Stimulated activated CD4-positive, alpha-beta T cell treated with anti-CD3 and anti-CD28 coated beads, Interleukin-15, amount 100 ng/mL, for 24 hours (primary cell): ENCODE results near the gene RBFOX2.

Experiments
- DNase-seq: peaks from one replicate; pipeline ENCODE4 v3.0.0-alpha.2; 2020

RBFOX2 gene

GRCh38 chr22:35893698-35894097 lies 134.9 kb downstream of the RBFOX2 start:
- DNase-seq, result no peak

DNA sequence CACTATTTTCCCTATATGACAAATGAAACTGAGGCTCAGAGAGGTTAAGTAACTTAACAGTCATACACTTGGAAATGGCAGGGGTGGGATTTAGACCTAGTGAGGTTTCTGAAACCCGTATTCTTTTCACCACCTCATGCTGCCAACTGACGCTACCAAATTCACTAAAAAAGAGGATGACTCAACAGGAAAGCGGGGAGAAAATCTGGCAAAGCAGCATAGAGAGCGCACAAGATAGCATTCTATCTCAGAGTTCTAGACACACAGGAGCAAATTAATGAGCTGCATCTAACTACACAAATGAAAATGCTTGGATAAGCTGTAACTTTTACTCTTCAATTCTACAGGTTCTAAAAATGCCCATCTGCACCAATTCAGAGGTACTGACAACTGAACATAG lies 136.4 kb downstream of the RBFOX2 start:
- DNase-seq, result no peak

DNA sequence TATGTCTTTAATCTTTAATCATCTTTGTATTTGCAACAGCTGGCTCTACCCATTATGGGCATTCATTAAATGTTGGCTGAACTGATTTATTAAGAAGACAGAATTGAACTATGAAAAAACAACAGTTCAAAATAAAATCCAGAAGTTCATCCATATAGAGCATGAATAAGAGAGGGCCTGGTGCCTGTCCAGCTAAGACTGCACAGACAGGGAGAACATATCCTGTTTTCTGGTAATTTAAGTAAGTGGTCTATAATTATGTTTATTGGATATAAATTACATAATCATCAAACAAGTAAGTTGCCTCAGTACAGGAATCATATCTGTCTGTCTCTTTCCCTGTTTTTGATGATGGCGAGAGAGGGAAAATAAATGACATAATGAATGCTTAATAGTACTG lies 137.2 kb downstream of the RBFOX2 start:
- no peak for DNase-seq

DNA sequence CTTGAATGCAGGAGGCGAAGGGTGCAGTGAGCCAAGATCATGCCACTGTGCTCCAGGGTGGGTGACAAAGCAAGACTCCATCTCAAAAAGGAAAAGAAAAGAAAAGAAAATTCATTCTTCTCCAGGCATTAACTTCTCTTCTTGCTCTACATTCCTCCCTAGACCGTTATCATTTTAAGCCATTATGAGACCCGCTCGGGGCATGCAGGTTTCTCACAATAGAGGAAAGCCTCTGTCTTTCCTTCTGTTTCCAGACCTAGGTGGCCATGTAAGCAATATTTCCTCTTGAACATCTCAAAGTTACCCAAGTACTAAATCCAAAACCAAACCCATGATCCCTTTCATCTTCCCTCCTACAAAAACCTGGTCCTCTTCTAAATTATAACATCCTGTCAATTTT lies 139.6 kb downstream of the RBFOX2 start:
- no peak for DNase-seq

- DNase-seq, result no peak
Observed at GRCh38 chr22:35888181-35888870, 140.3 kb downstream of the RBFOX2 start.

GRCh38 chr22:35887296-35887875 lies 141.2 kb downstream of the RBFOX2 start:
- no peak for DNase-seq

- no peak for DNase-seq
Observed at GRCh38 chr22:35886309-35886708, 142.3 kb downstream of the RBFOX2 start.

DNA sequence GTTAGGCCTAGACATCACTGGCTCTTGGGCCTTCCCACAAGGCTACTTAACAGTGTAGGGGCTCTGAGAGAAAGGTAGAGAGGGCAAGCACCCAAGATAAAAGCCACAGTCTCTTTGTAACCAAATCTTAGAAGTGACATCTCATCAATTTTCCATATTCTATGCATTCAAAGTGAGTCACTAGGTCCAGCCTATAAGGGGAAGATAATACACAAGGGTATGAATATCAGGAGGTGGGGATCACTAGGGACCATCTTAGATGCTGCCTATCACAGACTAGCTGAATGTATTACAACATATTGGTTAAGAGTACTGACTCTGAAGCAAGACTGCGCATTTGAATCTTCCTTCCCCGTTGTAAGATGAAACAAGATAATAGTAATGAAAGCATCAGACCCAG lies 144.1 kb downstream of the RBFOX2 start:
- no peak for DNase-seq

GRCh38 chr22:35883031-35883620 lies 145.5 kb downstream of the RBFOX2 start:
- no peak for DNase-seq

- DNase-seq, result no peak
Observed at GRCh38 chr22:35882211-35883030, 146.2 kb downstream of the RBFOX2 start.

GRCh38 chr22:35879351-35879750 lies 149.3 kb downstream of the RBFOX2 start:
- DNase-seq, result no peak

GRCh38 chr22:35873426-35873825 lies 155.2 kb downstream of the RBFOX2 start:
- DNase-seq, result no peak

GRCh38 chr22:35872451-35872850 lies 156.2 kb downstream of the RBFOX2 start:
- DNase-seq, result no peak

- DNase-seq, result no peak
Observed at GRCh38 chr22:35870517-35871293, 157.9 kb downstream of the RBFOX2 start.

GRCh38 chr22:35868938-35869337 lies 159.7 kb downstream of the RBFOX2 start:
- DNase-seq, result no peak

DNA sequence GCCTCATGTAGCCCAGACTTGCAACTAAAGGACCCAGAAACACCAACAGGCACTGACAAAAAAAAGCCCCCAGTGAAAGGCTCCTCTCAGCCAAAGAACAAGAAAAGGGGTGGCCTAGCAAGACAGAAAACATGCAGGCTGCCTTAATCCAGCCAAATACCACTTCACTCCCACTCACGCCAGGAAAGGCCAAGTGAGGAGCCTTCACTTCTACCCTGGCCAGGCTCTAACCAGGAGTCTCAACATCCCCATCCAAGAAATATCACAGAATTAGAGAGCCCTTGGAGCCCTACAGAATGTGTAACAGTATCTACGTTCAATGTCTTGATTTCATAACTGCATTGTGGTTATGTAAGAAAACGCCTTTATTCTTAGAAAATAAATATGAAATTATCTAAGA lies 162.0 kb downstream of the RBFOX2 start:
- no peak for DNase-seq

DNA sequence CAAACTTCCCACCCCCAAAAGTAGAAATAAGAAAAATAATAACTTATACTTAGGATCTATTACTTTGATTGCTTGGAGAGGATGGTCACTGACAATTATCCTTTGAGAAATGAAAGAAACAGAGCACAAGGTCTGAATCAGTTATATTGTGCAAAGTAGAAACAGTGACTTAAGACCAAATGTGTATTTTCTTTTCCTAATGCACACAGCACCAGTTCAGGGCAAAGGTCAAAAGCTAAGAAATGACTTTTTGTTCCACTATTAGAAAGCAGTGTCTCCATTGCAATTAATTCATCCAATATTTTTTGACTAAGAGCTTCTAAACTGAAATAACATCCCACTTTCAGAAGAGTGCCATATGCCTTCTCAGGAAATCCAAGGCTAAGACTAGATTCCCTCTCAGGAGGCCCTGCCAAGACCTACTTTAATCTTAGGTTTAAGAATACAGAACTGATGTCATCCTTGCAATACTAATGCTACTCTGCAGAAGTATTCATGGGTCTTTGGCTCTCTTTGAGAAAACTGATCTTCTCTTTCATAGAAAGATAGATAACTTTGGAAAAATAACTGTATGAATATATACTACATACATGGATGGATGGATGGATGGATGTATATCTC lies 164.0 kb downstream of the RBFOX2 start:
- no peak for DNase-seq

- no peak for DNase-seq
Observed at GRCh38 chr22:35863432-35863831, 165.2 kb downstream of the RBFOX2 start.

DNA sequence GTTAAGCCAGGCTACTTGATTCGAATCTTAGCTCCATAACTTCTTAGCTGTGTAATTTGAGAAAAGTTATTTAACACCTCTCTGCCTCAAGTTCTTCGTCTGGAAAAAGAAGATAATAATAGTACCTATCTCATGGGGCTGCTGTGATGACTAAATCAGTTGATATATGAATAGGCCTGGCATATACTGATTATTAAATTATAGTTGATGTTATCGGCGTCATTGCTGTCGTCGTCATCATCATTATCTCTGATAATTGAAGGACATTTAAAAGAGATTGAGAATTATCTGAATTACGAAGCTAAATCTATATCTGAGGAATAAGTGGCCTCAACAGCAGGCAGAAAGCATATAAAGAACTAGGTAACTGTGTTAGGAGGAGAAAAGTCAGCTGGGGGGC lies 165.9 kb downstream of the RBFOX2 start:
- DNase-seq, result no peak

- no peak for DNase-seq
Observed at GRCh38 chr22:35861451-35861850, 167.2 kb downstream of the RBFOX2 start.

- no peak for DNase-seq
Observed at GRCh38 chr22:35860837-35861236, 167.8 kb downstream of the RBFOX2 start.

DNA sequence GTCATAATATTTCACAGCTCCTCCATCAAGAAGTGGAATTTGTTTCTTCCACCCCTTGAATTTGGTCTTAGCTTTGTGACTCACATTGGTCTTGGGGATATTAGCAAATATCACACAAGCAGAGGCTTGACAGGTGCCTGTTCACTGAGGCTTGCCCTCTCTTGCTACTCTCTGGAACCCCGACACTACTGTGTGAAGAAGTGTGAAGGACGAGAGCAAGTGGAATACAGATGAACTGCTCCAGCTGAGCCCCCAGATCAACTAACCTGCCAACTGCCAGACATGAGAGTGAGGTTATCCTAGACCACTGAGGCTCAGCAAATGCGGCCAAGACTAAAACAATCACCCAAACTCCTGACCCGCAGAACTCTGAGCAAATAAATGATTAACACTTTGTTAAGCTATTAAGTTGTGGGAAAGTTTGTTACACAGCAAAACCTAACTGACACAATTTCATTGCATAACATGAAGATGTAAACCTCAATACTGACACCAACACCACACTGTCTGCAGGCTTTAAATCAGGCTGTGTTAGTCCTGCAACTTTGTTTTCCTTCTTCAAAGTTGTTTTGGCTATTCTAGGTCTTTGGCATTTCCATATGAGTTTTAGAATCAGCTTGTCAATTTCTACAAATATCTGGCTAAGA lies 168.4 kb downstream of the RBFOX2 start:
- DNase-seq, result no peak
